HG03342 (cell line): ENCODE data around the gene SPANXA1.
"Not testable (repeated sequence)": the region's sequence is repeated elsewhere in the genome, so short reads cannot be mapped to it uniquely, and the experiment has no call there.

Experiments used
- ATAC-seq: cut with Tn5 transposase; IDR thresholded peaks from one replicate; pipeline ENCODE4 v1.9.1; 2021; ENCODE audit warnings: mild to moderate bottlenecking, moderate library complexity; ENCODE audit not compliant: unreplicated experiment

The SPANXA1 gene

GRCh38 chrX:141584638-141585037 is at the start of gene SPANXA1:
Gene SPANXA1, minus strand, starts transcription at chrX:141584738. Its CDS starts 60 bp downstream, at chrX:141584678.
- ATAC-seq = not testable (repeated sequence)

GRCh38 chrX:141632124-141632523 is 47.6 kb upstream of the SPANXA1 start:
- no peak for ATAC-seq

GRCh38 chrX:141619336-141619735 is 34.8 kb upstream of the SPANXA1 start:
- no peak for ATAC-seq

GRCh38 chrX:141609111-141609510 is 24.6 kb upstream of the SPANXA1 start:
- no peak for ATAC-seq

GRCh38 chrX:141589408-141589807 is 4.9 kb upstream of the SPANXA1 start, which contains the start of gene SPANXA2:
Gene SPANXA2, plus strand, starts transcription at chrX:141589708. Its CDS starts 60 bp downstream, at chrX:141589768.
- ATAC-seq = not testable (repeated sequence)

- not testable (repeated sequence) for ATAC-seq
Observed at GRCh38 chrX:141542551-141542950, 42.0 kb downstream of the SPANXA1 start.
